Parathyroid adenoma (tissue), 2 donors: ENCODE results near the gene BCL2L1.

Experiments
- H2AFZ ChIP-seq: fragments of 300-600 bp; sonication (generic); one replicate; pipeline ENCODE4 v1.7.0; 2017; ENCODE audit warnings: antibody characterized with exemption, mild to moderate bottlenecking
- H3K27ac ChIP-seq: fragments of 300-600 bp; sonication (generic); one replicate; pipeline ENCODE4 v1.7.0; 2017
- H3K27me3 ChIP-seq: fragments of 300-600 bp; sonication (generic); one replicate; pipeline ENCODE4 v1.7.0; 2017; ENCODE audit warnings: low read length; ENCODE audit not compliant: control insufficient read depth, insufficient read depth
- H3K36me3 ChIP-seq: fragments of 300-600 bp; sonication (generic); one replicate; pipeline ENCODE4 v1.7.0; 2017; ENCODE audit warnings: low read length; ENCODE audit not compliant: control insufficient read depth, insufficient read depth
- H3K4me1 ChIP-seq: fragments of 300-600 bp; sonication (generic); one replicate; pipeline ENCODE4 v1.7.0; 2017; ENCODE audit warnings: control low read depth
- H3K4me2 ChIP-seq: fragments of 300-600 bp; sonication (generic); one replicate; pipeline ENCODE4 v1.7.0; 2017; ENCODE audit warnings: low read length
- H3K4me3 ChIP-seq: fragments of 300-600 bp; sonication (generic); one replicate; pipeline ENCODE4 v1.7.0; 2017; ENCODE audit warnings: low read depth, low read length
- H3K79me2 ChIP-seq: fragments of 300-600 bp; sonication (generic); one replicate; pipeline ENCODE4 v1.7.0; 2017; ENCODE audit warnings: control low read depth
- H3K9ac ChIP-seq: fragments of 300-600 bp; sonication (generic); one replicate; pipeline ENCODE4 v1.7.0; 2017; ENCODE audit warnings: mild to moderate bottlenecking
- H3K9me3 ChIP-seq: fragments of 300-600 bp; sonication (generic); one replicate; pipeline ENCODE4 v1.7.0; 2017; ENCODE audit warnings: low read length; ENCODE audit not compliant: control insufficient read depth
- TF ChIP-seq, protein P1 (sequence below): fragments of 300-600 bp; sonication (generic); IDR thresholded peaks from one replicate; pipeline ENCODE4 v1.7.0; 2017; ENCODE audit warnings: antibody characterized with exemption, mild to moderate bottlenecking
- donor health status: primary hyperparathyroidism.

BCL2L1 gene

DNA sequence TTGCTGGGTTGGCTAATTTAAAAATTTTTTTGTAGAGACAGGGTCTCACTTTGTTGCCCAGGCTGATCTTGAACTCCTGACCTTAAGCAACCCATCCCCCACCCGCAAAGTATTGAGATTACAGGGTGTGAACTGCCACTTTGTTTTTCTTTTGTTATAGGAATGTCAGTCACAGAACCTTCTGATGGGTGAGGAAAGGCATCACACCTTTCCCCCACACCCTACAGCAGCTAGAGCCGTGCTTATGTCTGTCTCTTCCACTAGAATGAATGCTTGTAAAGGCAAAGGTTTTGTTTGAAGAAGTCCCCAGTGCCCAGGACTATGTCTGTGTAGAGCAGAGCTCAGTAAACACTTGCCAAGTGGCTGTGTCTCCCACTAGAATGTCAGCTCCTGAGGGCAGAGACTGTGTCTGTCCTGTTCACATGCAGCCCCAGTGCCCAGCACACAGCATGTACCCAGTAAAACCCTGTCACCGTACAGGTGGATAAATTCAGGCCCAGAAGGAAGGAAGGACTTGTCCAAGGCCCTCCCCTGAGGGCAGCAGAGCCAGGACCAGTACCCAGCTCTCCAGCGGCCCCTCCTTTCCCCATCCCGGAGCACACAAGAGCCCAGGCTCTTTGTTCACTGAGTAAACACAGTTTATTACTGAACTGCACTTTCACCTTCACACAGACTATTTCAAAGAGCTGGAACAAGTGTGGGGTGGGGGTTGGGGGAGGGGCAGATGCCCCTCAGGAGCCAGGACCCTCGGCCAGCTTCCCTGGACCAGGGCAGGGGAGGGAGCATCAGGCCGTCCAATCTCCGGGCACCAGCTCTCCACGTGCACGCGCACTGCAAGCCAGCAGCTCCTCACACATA lies 58.6 kb downstream of the BCL2L1 start:
- Histone ChIP-seq H3K4me2 (no peak overlapping the region), H3K36me3 (no peaks in the 10 kb centered on the region), H3K4me3 (no peak overlapping the region), H3K9me3 (no peaks in the 10 kb centered on the region), H3K4me1 (no peaks in the 10 kb centered on the region), H2AFZ (no peak overlapping the region), H3K27me3 (no peaks in the 10 kb centered on the region), H3K27ac (no peak overlapping the region), H3K9ac (no peak overlapping the region), H3K79me2 (peaks cover 4% of the 10 kb centered on the region)
- TF ChIP-seq, protein P1, sequence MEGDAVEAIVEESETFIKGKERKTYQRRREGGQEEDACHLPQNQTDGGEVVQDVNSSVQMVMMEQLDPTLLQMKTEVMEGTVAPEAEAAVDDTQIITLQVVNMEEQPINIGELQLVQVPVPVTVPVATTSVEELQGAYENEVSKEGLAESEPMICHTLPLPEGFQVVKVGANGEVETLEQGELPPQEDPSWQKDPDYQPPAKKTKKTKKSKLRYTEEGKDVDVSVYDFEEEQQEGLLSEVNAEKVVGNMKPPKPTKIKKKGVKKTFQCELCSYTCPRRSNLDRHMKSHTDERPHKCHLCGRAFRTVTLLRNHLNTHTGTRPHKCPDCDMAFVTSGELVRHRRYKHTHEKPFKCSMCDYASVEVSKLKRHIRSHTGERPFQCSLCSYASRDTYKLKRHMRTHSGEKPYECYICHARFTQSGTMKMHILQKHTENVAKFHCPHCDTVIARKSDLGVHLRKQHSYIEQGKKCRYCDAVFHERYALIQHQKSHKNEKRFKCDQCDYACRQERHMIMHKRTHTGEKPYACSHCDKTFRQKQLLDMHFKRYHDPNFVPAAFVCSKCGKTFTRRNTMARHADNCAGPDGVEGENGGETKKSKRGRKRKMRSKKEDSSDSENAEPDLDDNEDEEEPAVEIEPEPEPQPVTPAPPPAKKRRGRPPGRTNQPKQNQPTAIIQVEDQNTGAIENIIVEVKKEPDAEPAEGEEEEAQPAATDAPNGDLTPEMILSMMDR, result no peak

DNA sequence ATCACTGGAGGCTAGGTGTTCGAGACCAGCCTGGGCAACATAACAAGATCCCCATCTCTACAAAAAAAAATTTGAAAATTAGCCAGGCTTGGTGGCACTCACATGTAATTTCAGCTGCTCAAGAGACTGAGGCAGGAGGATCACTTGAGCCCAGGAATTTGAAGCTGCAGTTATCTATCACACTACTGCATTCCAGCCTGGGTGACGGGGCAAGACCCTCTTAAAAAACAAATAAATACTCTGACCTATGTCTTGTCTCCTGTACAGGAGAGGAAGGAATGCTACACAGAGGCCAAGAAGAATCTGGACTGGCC lies 59.2 kb downstream of the BCL2L1 start:
- Histone ChIP-seq H3K27ac (no peak overlapping the region), H3K4me1 (no peaks in the 10 kb centered on the region), H3K4me2 (no peak overlapping the region), H3K27me3 (no peaks in the 10 kb centered on the region), H2AFZ (no peak overlapping the region), H3K79me2 (no peaks in the 10 kb centered on the region), H3K9ac (no peak overlapping the region), H3K9me3 (no peaks in the 10 kb centered on the region), H3K4me3 (no peak overlapping the region), H3K36me3 (no peaks in the 10 kb centered on the region)
- TF ChIP-seq, protein P1, result no peak

DNA sequence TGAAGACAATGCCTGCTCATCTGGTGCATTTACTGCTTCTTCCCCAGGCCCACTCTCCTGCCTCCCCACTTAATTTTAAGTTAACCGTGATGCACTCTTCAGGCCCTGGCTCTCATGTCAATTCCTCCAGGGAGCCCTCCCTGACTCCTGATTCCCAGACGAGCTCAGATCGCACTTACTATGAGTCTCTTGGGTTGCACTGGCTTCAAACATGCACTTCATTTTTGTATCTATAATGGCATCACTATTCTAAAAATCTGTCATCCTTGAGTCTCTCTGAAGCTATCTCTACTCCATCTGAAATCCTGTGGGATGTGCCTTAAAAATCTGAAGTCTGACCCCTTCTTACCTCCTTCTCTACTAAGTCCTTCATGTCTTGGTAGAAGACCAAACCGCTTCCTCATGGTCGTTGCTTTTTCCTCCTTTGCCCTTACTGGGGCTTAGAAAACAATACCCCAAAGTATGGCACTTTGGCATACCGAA lies 60.3 kb downstream of the BCL2L1 start:
- no peak overlapping the region for H3K4me3 ChIP-seq
- no peak overlapping the region for H3K27ac ChIP-seq
- no peak overlapping the region for H3K4me2 ChIP-seq
- no peaks in the 10 kb centered on the region for H3K36me3 ChIP-seq
- no peaks in the 10 kb centered on the region for H3K4me1 ChIP-seq
- no peaks in the 10 kb centered on the region for H3K27me3 ChIP-seq
- no peaks in the 10 kb centered on the region for H3K79me2 ChIP-seq
- H3K9me3 ChIP-seq, result no peaks in the 10 kb centered on the region
- TF ChIP-seq, protein P1, result no peak
- H3K9ac ChIP-seq, result no peak overlapping the region
- no peak overlapping the region for H2AFZ ChIP-seq

GRCh38 chr20:31661625-31662371 lies 60.9 kb downstream of the BCL2L1 start:
- TF ChIP-seq, protein P1, result peak; percentile 73
- Histone ChIP-seq H3K36me3 (no peaks in the 10 kb centered on the region), H3K4me1 (no peaks in the 10 kb centered on the region), H3K9me3 (no peaks in the 10 kb centered on the region), H3K4me2 (peak overlapping the region; percentile 61), H3K27ac (no peak overlapping the region), H3K4me3 (no peak overlapping the region), H3K79me2 (no peaks in the 10 kb centered on the region), H3K27me3 (no peaks in the 10 kb centered on the region), H2AFZ (peak overlapping the region; percentile 94), H3K9ac (no peak overlapping the region)
